HG03378 (cell line): ENCODE data around the gene ZNF710.
"Not testable (repeated sequence)": the region's sequence is repeated elsewhere in the genome, so short reads cannot be mapped to it uniquely, and the experiment has no call there.

Experiments used
- ATAC-seq: cut with Tn5 transposase; IDR thresholded peaks from one replicate; pipeline ENCODE4 v1.9.1; 2021; ENCODE audit warnings: mild to moderate bottlenecking, moderate library complexity; ENCODE audit not compliant: unreplicated experiment

The ZNF710 gene, protein sequence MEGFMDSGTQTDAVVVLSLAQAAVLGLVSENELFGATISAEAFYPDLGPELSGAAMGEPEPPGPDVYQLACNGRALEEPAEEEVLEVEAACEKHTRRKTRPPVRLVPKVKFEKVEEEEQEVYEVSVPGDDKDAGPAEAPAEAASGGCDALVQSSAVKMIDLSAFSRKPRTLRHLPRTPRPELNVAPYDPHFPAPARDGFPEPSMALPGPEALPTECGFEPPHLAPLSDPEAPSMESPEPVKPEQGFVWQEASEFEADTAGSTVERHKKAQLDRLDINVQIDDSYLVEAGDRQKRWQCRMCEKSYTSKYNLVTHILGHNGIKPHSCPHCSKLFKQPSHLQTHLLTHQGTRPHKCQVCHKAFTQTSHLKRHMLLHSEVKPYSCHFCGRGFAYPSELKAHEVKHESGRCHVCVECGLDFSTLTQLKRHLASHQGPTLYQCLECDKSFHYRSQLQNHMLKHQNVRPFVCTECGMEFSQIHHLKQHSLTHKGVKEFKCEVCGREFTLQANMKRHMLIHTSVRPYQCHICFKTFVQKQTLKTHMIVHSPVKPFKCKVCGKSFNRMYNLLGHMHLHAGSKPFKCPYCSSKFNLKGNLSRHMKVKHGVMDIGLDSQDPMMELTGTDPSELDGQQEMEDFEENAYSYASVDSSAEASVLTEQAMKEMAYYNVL

DNA sequence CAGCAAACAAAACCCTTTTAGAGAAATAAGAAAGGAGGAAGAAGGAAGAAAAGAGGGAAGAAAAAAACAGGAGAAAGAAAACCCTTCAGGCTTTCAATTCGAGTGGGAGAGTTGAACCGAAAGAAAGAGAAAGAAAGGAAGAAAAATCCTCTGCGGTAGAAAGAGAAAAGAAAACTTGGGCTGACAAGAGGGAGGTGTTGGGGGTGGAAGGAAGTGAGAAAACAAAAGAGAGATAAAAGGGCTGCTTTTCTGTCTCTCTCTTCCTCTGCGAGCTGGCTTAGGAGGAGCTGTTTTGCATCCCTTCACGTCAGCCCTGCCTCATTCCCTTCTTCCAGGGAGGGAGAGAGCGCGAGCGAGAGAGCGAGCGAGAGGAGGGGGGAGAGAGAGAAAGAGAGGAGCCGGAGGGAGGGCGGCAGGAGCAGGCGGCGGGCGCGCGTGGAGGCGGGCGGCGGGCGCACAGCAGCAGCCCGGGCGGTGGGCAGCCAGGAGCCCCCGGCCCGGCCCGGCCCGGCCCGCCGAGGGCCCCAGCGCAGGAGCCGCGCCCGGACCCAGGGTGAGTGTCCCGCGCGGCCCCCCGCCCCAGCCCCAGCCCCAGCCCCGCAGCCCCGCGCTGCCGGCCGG, at the start of gene ZNF710:
ZNF710 (plus strand) TSS at position 263 of the 621 bp plus-strand sequence. CDS start 65,814 bp downstream, outside the sequence.
- no peak for ATAC-seq

DNA sequence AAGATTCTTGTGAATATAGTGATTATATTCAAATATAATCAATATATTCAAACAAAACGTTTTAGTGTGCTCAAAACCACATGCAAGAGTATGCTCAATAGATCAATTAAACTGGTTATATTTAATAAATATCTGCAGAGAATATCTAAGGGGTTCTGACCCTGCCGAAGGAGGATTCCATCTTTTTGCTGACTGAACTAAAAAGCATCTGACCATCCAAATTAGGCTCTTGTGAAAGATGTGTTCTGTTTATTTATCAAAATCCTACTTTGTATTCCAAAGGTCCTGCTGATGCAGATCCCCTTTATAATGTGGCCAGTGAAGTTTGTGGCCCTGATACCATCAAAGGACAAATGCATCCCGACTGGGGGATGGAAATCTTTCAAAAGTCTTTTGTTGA, 46.6 kb upstream of the ZNF710 start:
- no peak for ATAC-seq

DNA sequence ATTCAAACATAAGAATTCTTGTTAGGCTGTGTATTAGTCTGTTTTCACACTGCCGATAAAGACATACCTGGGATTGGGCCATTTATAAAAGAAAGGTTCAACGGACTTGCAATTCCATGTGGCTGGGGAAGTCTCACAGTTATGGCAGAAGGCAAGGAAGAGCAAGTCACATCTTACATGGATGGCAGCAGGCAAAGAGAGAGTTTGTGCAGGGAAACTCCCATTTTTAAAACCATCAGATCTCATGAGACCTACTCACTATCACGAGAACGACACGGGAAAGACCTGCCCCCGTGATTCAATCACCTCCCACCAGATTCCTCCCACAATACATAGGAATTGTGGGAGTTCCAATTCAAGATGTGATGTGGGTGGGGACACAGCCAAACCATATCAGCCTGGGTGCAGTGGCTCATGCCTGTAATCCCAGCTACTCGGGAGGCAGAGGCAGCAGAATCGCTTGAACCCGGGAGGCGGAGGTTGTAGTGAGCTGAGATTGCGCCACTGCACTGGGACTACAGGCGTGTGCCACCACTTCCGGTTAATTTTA, 45.6 kb upstream of the ZNF710 start:
- not testable (repeated sequence) for ATAC-seq

DNA sequence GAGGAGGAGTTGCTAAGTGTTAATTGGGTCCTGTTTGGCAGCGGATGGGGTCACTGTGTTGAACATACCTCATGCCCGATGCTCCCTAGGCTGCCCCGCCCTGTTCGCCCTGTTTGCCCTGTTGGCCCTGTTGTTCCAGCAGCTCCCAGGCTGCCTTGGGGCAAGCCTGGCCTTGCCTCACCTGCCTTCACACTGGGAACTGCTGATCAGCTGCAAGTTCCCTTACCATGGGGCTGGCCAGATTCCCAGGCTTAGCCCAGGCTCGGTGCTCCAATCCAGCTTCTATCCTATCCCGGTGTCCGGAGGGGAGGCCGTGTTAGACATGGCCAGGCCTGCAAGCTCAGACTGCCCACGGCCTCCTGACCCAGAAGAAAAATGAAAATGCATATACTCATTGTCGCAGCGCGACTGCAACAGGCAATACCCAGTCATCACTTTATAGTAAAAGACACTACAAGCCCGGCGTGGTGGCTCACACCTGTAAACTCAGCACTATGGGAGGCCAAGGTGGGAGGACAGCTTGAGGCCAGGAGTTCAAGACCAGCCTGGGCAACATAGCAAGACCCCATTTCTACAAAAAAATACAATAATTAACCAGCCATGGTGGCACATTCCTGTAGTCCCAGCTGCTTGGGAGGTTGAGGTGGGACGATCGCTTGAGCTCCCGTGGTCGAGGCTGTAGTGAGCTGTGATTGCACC, 42.9 kb upstream of the ZNF710 start:
- ATAC-seq, result no peak

DNA sequence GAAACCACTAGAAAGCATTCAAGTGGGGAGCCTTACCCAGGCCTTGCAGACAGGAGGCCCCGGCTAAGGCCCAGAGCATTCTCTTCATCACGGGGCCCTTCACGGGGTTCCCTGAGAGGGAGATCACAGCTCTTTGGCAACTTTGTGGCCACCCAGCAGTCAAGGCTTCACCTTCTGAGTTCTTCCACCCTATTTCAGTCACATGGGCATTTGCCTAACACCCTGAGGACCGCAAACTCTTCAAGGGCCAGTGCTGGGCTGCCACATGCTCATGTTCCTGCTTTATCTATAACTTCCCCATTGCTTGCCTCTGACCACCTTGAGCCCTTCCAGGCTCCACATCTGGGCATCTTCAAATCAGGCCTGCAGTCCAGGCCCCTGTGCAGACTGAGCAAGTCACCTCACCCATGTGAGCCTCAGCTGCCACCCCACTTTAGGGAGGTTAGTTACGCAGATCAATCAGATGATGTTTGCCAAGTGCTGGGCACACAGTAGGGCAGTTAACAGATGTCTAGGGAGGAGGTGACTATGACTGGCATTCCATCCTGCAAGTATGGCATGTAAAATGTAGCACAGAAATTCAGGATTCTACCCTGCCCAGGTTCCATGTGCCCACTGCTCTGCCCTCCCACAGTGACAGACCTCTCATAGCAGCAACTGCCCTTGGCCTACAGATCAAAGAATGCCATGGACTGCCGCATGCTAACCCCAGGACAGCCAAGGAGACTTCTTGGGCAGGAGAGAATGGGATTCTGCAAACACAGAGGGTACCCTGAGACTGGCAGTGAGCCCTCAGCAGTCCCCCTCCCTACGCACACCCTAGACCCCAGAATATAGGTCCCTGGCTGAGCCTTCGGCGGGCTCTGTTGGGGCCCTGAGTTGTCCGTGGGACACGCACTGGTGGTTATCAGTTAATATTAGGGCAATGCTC, 37.6 kb upstream of the ZNF710 start:
- ATAC-seq, result no peak

DNA sequence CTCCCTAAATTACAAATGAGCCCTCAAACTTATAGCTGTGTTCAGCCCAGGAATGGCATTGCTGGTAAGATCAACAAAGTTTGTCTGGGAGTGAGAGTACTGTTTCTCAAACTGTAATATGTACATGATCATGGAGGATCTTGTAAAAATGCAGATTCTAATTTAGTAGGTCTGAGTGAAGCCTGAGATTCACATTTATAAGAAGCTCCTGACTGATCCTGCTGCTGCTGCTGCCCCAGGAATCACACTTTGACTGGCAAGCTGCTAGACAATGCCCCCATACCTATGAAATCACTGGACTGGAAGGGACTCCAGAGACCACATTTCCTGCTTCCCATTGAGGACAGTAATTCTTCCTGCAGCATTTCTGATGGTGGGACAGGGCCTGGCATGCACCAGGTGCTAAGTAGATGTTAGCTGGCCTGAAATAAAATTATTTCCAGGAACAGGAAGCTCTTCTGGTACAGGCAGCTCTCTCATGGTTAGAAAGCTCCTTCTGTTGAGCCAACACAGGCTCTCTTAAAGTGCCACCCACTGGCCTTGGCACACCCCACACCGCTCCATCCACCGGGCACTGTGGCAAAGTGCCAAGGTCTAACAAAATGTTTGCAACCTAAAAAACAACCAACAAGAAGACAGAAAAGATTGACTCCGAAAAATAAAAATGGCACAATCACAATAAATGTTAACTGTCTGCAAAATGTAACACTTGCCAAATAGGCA, 36.7 kb upstream of the ZNF710 start:
- ATAC-seq, result no peak

DNA sequence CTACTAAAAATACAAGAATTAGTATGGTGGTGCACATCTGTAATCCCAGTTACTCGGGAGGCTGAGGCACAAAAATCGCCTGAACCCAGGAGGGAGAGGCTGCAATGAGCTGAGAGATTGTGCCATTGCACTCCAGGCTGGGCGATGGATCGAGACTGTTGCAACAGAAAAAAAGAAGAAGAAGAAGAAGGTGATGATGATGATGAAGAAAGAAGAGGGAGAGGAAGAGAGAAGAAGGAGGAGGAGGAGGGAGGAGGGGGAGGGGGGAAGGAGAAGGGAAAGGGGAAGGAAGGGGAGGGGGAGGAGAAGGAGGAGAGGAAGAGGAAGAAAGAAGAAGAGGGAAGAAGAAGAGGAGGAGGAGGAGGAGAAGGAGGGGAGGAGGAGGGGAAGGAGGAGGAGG, 33.2 kb upstream of the ZNF710 start:
- ATAC-seq, result no peak

DNA sequence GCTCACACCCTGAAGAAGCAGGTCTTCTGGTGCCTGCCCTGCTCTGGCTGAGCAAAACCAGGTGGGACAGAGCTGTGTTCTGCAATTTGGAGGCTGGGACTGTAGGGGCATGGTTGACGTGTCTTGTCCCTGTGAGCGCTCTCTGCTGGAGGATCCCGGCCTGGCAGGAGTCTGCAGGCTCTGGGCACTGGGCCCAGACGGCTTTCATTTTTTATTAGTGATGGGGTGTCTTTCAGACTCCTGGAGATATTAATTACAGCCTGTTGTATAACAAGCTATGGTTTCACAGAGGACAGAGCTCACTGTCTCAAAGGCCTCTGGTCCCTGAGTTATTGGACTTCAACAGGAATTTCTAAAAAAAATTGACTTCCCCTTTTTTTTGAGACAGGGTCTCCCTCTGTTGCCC, 29.5 kb upstream of the ZNF710 start:
- peak; percentile 86 for ATAC-seq

DNA sequence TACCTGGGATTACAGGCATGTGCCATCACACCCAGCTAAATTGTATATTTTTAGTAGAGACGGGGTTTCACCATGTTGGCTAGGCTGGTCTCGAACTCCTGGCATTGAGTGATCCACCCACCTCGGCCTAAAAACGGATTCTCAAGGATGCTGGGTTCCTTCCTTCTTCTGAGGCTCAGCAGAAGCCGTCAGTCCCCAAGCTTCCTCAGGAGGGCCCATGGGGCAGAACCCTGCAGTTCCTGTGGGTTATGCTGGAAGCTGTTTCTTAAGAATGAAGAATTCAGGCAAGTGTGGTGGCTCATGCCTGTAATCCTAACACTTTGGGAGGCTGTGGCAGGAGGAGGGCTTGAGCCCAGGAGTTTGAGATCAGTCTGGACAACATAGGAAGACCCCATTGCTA, 29.0 kb upstream of the ZNF710 start:
- ATAC-seq, result no peak

DNA sequence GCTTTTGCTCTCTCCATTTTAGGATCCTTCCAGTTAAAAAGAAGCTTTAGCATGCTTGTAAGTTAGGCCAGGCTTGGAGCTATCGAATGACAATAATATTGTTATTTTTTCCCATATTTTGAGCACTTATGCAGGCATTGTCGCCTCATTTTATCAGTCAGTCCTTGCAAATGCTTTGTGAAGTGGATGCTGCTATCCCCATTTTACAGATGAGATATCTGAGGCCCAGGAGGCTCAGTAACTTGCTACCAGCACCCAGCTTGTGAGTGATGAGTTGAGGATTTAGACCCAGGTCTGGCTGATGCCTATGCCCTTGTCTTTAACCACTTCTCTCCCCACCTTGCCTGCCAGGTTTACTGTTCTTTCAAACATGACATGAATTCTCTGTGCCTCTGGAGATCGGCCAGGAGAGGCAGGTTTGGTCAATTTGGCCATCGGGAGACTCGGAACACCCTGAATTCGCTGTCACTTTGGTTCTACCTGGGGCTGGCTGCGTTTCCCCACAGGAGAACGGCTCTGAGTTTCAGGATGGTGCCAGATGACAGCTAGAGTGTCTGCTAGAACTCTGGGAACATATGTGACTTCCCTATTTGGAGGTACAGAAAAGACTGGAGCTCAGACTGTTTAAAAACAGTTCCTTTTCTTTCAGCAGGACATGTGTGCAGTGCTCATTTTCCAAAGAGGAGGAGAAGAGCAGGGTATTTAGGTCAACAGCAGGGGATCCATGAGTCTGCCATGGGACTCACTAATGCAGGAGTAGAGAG, 25.5 kb upstream of the ZNF710 start:
- no peak for ATAC-seq

DNA sequence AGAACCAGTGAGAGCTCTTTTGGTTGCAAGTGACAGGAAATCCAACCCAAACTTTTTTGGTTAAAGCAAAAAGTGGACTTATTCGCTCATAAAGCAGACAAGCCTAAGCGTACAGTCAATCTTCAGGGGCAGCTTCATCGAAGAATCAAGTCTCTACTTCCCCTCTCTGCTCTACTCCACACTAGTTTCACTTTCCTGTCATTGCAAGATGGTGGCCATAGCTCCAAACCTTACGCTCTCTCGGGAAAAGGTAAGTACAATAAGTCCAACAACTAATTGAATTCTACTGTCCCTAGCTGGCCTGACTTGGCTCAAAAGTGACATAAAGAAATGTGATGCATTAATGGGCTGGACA, 24.9 kb upstream of the ZNF710 start:
- ATAC-seq, result no peak

DNA sequence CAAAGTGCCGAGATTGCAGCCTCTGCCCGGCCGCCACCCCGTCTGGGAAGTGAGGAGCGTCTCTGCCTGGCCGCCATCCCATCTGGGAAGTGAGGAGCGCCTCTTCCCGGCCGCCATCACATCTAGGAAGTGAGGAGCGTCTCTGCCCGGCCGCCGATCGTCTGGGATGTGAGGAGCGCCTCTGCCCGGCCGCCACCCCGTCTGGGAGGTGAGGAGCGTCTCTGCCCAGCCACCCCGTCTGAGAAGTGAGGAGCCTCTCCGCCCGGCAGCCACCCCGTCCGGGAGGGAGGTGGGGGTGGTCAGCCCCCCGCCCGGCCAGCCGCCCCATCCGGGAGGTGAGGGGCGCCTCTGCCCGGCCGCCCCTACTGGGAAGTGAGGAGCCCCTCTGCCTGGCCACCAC, 23.3 kb upstream of the ZNF710 start:
- ATAC-seq, result not testable (repeated sequence)

DNA sequence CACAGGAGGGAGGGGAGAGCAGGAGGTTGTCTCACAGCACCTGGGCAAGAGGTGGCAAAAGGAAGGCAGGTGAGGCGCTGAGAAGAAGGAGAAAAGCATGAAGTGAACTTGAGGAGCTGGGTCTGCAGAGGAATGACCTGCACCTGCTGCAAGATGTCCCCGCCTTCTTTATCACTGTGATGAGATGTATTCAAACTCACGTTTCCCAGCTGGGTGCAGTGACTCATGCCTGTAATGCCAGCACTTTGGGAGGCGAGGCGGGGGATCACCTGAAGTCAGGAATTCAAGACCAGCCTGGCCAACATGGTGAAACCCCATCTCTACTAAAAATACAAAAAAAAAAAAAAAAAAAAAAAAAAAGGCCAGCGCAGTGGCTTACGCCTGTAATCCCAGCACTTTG, 22.2 kb upstream of the ZNF710 start:
- ATAC-seq, result no peak

DNA sequence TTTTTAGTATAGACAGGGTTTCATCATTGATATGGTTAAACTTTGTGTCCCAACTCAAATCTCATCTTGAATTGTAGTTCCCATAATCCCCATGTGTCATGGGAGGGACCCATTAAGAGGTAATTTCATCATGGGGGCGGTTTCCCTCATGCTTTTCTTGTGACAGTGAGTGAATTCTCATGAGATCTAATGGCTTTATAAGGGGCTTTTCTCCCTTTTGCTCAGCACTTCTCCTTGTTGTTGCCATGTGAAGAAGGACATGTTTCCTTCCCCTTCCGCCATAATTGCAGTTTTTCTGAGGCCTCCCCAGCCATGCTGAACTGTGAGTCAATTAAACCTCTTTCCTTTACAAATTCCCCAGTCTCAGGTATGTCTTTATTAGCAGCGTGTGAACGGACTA, 20.2 kb upstream of the ZNF710 start:
- no peak for ATAC-seq

DNA sequence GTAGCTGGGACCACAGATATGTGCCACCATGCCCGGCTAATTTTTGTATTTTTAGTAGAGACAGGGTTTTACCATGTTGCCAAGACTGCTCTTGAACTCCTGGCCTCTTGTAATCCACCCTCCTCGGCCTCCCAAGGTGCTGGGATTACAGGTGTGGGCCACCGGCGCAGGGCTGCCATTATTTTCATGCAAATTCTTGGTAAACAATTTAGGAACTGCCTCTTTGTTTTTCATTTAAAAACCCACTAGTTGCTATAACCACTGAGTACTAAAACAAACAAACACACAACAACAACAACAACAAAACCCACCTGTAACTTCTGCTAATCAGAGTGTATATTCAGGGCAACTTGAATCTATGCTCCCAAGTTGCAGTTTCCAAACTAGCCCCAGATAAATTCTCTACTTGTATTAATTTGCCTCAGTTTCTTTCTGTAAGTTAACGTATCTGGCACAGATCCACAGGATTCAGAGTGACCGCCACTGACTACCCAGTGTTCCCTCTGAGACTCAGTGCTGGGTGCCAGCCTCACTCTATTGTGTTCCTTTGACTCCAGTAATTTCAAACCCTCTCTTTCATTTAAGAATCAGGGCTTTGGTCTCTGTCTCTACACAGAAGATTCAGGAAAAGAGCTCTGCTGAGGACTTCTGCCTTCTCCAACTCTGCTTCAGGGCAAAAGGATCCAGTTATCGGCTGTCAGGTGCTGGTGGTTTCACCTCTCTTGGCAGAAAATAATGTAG, 18.6 kb upstream of the ZNF710 start:
- no peak for ATAC-seq

DNA sequence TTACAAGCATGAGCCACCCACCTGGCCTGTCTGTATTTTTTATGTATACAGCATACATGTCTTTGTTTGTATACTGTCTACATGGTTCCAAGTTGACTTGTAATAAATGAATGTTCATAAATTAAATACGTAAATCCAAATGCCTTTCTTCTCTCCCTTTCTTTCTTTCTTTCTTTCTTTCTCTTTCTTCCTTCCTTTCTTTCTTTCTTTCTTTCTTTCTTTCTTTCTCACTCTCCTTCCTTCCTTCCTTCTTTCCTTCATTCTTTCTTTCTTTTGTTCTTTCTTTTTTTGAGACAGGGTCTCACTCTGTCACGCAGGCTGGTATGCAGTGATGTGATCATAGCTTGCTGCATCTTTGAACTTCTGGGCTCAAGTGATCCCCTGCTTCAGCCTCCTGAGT, 17.1 kb upstream of the ZNF710 start:
- ATAC-seq, result no peak

DNA sequence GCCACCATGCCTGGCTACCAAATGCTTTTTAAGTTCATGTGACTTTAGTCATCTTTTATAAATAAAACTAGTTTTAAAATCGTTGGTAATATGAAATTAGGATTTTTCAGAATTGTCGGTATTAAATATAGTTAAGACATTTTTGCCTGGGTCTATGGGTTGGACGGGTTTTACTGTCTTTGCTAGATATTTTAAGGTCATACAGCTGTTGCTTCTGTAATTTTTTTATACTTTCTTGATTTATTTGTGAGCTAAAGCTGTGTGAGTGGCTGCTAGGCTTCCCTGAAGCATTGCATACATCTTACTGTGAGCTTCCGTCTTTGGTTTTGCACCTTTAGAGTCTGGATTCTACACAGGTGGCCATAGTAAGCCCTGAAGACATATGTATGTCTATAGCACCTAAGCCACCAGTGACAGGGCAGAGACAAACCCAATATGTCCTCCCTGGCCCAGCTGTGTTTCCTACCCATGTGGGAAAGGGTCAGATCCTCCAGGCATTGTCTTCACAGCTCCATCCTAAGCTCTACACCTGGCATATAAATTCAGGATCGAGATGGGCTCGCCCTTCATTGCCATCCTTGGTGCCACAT, 16.6 kb upstream of the ZNF710 start:
- ATAC-seq, result no peak

DNA sequence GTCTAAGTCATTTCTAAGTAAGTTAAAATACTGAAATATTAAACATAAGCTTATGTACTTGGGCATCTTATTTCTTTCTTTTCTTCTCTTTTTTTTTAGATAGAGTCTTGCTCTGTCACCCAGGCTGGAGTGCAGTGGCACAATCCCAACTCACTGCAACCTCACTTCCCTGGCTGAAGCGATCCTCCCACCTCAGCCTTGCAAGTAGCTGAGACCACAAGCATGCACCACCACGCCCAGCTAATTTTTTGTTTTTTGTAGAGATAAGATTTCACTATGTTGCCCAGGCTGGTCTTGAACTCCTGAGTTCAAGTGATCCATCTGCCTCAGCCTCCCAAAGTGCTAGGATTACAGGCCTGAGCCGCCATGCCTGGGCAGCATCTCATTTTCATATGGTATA, 16.0 kb upstream of the ZNF710 start:
- no peak for ATAC-seq
